Hepatocyte (in vitro differentiated cells): Measurements from ENCODE around the gene LRRC63.

Experiments
- EZH2 ChIP-seq: fragments of 200-600 bp; sonication (generic); IDR thresholded peaks from 2 replicates; pipeline ENCODE4 v1.6.1; 2016; ENCODE audit warnings: antibody characterized with exemption, mild to moderate bottlenecking, borderline replicate concordance
- TF ChIP-seq, protein P1 (sequence below): fragments of 200-600 bp; sonication (generic); IDR thresholded peaks from 2 replicates; pipeline ENCODE4 v1.5.1; 2016; ENCODE audit warnings: antibody characterized with exemption, mild to moderate bottlenecking; ENCODE audit not compliant: poor library complexity

- TF ChIP-seq, protein P1, sequence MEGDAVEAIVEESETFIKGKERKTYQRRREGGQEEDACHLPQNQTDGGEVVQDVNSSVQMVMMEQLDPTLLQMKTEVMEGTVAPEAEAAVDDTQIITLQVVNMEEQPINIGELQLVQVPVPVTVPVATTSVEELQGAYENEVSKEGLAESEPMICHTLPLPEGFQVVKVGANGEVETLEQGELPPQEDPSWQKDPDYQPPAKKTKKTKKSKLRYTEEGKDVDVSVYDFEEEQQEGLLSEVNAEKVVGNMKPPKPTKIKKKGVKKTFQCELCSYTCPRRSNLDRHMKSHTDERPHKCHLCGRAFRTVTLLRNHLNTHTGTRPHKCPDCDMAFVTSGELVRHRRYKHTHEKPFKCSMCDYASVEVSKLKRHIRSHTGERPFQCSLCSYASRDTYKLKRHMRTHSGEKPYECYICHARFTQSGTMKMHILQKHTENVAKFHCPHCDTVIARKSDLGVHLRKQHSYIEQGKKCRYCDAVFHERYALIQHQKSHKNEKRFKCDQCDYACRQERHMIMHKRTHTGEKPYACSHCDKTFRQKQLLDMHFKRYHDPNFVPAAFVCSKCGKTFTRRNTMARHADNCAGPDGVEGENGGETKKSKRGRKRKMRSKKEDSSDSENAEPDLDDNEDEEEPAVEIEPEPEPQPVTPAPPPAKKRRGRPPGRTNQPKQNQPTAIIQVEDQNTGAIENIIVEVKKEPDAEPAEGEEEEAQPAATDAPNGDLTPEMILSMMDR, result no peak
- TF ChIP-seq EZH2, result no peak
These were observed 107.3 kb downstream of the LRRC63 start for GRCh38 chr13:46318986-46319385.
